Measurements from ENCODE around the gene SUPT20H. TPM values are rescaled to one million over a fixed set of nuclear protein-coding genes. Genes with fewer than 3 reads are reported as not detected.

SUPT20H gene
- total and polyA plus RNA-seq, 2 donors (not counting 1 experiment from before 2014, with no cell fraction given): 56.5 to 57.5 TPM

- H3K27ac ChIP-seq (ENCODE audit: insufficient read depth, low read length): no peak overlapping the region
- peak overlapping the region; percentile 39 for H2AFZ ChIP-seq (ENCODE audit: low read length)
- no peaks in the 10 kb centered on the region for H4K20me1 ChIP-seq (ENCODE audit: control insufficient read depth, extremely low read depth, insufficient read depth, low read length)
- no peak for TF ChIP-seq CTCF (conservative IDR thresholded peaks at IDR 0.05 in 1 of 2, IDR thresholded peaks at IDR 0.05 in 1 of 2; ENCODE audit: low read depth in 1 of 2, low read length in 2 of 2)
- no peak for TF ChIP-seq EZH2 (IDR thresholded peaks at IDR 0.05; ENCODE audit: low read length, missing control alignments)
- no peak overlapping the region for H3K4me2 ChIP-seq (ENCODE audit: extremely low read depth, insufficient read depth, low read length)
- H3K79me2 ChIP-seq (ENCODE audit: control insufficient read depth, insufficient read depth, low read length): no peaks in the 10 kb centered on the region
- H3K4me3 ChIP-seq (replicated peaks in 1 of 4; ENCODE audit: control extremely low read depth in 1 of 4, insufficient read depth in 1 of 4, low read depth in 3 of 4, low read length in 4 of 4): no peak overlapping the region
- DNase-seq (ENCODE audit: low read depth in 2 of 2): no peak
- H3K4me1 ChIP-seq (ENCODE audit: control insufficient read depth, extremely low read depth, insufficient read depth, low read length): no peaks in the 10 kb centered on the region
- H3K27me3 ChIP-seq (ENCODE audit: control insufficient read depth, insufficient read depth, low read length): no peaks in the 10 kb centered on the region
- H3K9me3 ChIP-seq (ENCODE audit: control insufficient read depth, insufficient read depth, low read depth, low read length): no peaks in the 10 kb centered on the region
- no peaks in the 10 kb centered on the region for H3K36me3 ChIP-seq (ENCODE audit: control insufficient read depth, insufficient read depth, low read length)
- H3K9ac ChIP-seq (ENCODE audit: insufficient read depth, low read length): peak overlapping the region; percentile 7
Measured at GRCh38 chr13:37075164-37075563, 15.7 kb upstream of the SUPT20H start.

GRCh38 chr13:37074703-37075102, 15.2 kb upstream of the SUPT20H start:
- no peak overlapping the region for H2AFZ ChIP-seq (ENCODE audit: low read length)
- no peaks in the 10 kb centered on the region for H3K27me3 ChIP-seq (ENCODE audit: control insufficient read depth, insufficient read depth, low read length)
- no peaks in the 10 kb centered on the region for H3K4me1 ChIP-seq (ENCODE audit: control insufficient read depth, extremely low read depth, insufficient read depth, low read length)
- no peak overlapping the region for H3K9ac ChIP-seq (ENCODE audit: insufficient read depth, low read length)
- no peaks in the 10 kb centered on the region for H3K9me3 ChIP-seq (ENCODE audit: control insufficient read depth, insufficient read depth, low read depth, low read length)
- TF ChIP-seq CTCF (conservative IDR thresholded peaks at IDR 0.05 in 1 of 2, IDR thresholded peaks at IDR 0.05 in 1 of 2; ENCODE audit: low read depth in 1 of 2, low read length in 2 of 2) (no peak), EZH2 (IDR thresholded peaks at IDR 0.05; ENCODE audit: low read length, missing control alignments) (no peak)
- H4K20me1 ChIP-seq (ENCODE audit: control insufficient read depth, extremely low read depth, insufficient read depth, low read length): no peaks in the 10 kb centered on the region
- H3K36me3 ChIP-seq (ENCODE audit: control insufficient read depth, insufficient read depth, low read length): no peaks in the 10 kb centered on the region
- H3K4me2 ChIP-seq (ENCODE audit: extremely low read depth, insufficient read depth, low read length): no peak overlapping the region
- no peak overlapping the region for H3K4me3 ChIP-seq (replicated peaks in 1 of 4; ENCODE audit: control extremely low read depth in 1 of 4, insufficient read depth in 1 of 4, low read depth in 3 of 4, low read length in 4 of 4)
- no peak overlapping the region for H3K27ac ChIP-seq (ENCODE audit: insufficient read depth, low read length)
- H3K79me2 ChIP-seq (ENCODE audit: control insufficient read depth, insufficient read depth, low read length): no peaks in the 10 kb centered on the region
- peak; percentile 50 to 57 for DNase-seq (ENCODE audit: low read depth in 2 of 2)

GRCh38 chr13:37072024-37072423, 12.5 kb upstream of the SUPT20H start:
- Histone ChIP-seq H3K79me2 (ENCODE audit: control insufficient read depth, insufficient read depth, low read length) (no peaks in the 10 kb centered on the region), H3K9ac (ENCODE audit: insufficient read depth, low read length) (no peak overlapping the region), H3K9me3 (ENCODE audit: control insufficient read depth, insufficient read depth, low read depth, low read length) (no peaks in the 10 kb centered on the region), H4K20me1 (ENCODE audit: control insufficient read depth, extremely low read depth, insufficient read depth, low read length) (no peaks in the 10 kb centered on the region), H3K27ac (ENCODE audit: insufficient read depth, low read length) (no peak overlapping the region), H3K4me1 (ENCODE audit: control insufficient read depth, extremely low read depth, insufficient read depth, low read length) (no peaks in the 10 kb centered on the region), H2AFZ (ENCODE audit: low read length) (no peak overlapping the region), H3K4me2 (ENCODE audit: extremely low read depth, insufficient read depth, low read length) (no peak overlapping the region), H3K4me3 (replicated peaks in 1 of 4; ENCODE audit: control extremely low read depth in 1 of 4, insufficient read depth in 1 of 4, low read depth in 3 of 4, low read length in 4 of 4) (no peak overlapping the region), H3K27me3 (ENCODE audit: control insufficient read depth, insufficient read depth, low read length) (no peaks in the 10 kb centered on the region), H3K36me3 (ENCODE audit: control insufficient read depth, insufficient read depth, low read length) (no peaks in the 10 kb centered on the region)
- DNase-seq (ENCODE audit: low read depth in 2 of 2): no peak
- TF ChIP-seq CTCF (conservative IDR thresholded peaks at IDR 0.05 in 1 of 2, IDR thresholded peaks at IDR 0.05 in 1 of 2; ENCODE audit: low read depth in 1 of 2, low read length in 2 of 2): no peak
- TF ChIP-seq EZH2 (IDR thresholded peaks at IDR 0.05; ENCODE audit: low read length, missing control alignments): no peak

All from fibroblast of lung (primary cell).